ENCODE data around the gene PTPMT1. TPM values are rescaled to one million over a fixed set of nuclear protein-coding genes. Genes with fewer than 3 reads are reported as not detected.
"Not testable (repeated sequence)": the region's sequence is repeated elsewhere in the genome, so short reads cannot be mapped to it uniquely, and the experiment has no call there.

The PTPMT1 gene
- polyA plus RNA-seq, 1 donor from 2014 or later = 2.7 TPM

DNA sequence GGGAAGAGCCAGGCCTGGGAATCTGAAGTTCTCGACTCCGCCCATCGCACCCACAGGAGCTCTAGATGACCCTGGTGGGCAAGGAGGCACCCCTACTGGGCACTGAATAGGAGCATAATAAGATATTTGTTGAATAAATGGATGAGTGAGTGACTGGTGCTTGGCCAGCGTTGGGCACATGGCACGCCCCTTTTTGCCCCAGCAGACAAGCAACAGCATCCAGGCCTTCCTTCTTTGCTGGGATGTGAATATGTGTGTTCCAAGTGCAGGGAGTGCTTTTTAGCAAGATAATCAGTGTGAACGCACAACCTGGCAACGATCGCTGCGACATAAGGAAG lies 12.0 kb upstream of the PTPMT1 start:
- Histone ChIP-seq H3K9ac (ENCODE audit: low read length) (peak overlapping the region; percentile 76), H3K4me2 (ENCODE audit: low read length) (peak overlapping the region; percentile 22), H3K9me3 (ENCODE audit: low read length) (no peaks in the 10 kb centered on the region), H3K27me3 (ENCODE audit: insufficient read depth, low read depth, low read length) (no peaks in the 10 kb centered on the region), H2AFZ (ENCODE audit: low read depth, low read length) (peak overlapping the region; percentile 92), H3K36me3 (ENCODE audit: insufficient read depth, low read length) (no peaks in the 10 kb centered on the region), H3K79me2 (replicated peaks; ENCODE audit: insufficient read depth, low read length) (peaks cover 42% of the 10 kb centered on the region), H3K9me2 (ENCODE audit: insufficient read depth, low read length) (no peaks in the 10 kb centered on the region), H3K4me3 (ENCODE audit: low read length) (peak overlapping the region; percentile 94), H3K27ac (ENCODE audit: low read length) (peak overlapping the region; percentile 87), H3F3A (ENCODE audit: insufficient read depth, low read length, poor library complexity, severe bottlenecking) (no peaks in the 10 kb centered on the region), H4K20me1 (ENCODE audit: insufficient read depth) (no peaks in the 10 kb centered on the region)
- TF ChIP-seq RAD21 (conservative IDR thresholded peaks at IDR 0.05) (peak; percentile 12), TAF1 (IDR thresholded peaks at IDR 0.05; ENCODE audit: low read depth) (no peak), POLR2AphosphoS5 (IDR thresholded peaks at IDR 0.05) (no peak), EP300 (conservative IDR thresholded peaks at IDR 0.05; ENCODE audit: poor library complexity, severe bottlenecking) (peak; percentile 23), EZH2 (IDR thresholded peaks at IDR 0.05; ENCODE audit: borderline replicate concordance, insufficient read depth, low read length, poor library complexity, severe bottlenecking) (no peak), SMC3 (conservative IDR thresholded peaks at IDR 0.05; ENCODE audit: poor library complexity) (peak; percentile 36), MXI1 (conservative IDR thresholded peaks at IDR 0.05; ENCODE audit: poor library complexity, severe bottlenecking) (no peak)
- TF ChIP-seq, protein P1, sequence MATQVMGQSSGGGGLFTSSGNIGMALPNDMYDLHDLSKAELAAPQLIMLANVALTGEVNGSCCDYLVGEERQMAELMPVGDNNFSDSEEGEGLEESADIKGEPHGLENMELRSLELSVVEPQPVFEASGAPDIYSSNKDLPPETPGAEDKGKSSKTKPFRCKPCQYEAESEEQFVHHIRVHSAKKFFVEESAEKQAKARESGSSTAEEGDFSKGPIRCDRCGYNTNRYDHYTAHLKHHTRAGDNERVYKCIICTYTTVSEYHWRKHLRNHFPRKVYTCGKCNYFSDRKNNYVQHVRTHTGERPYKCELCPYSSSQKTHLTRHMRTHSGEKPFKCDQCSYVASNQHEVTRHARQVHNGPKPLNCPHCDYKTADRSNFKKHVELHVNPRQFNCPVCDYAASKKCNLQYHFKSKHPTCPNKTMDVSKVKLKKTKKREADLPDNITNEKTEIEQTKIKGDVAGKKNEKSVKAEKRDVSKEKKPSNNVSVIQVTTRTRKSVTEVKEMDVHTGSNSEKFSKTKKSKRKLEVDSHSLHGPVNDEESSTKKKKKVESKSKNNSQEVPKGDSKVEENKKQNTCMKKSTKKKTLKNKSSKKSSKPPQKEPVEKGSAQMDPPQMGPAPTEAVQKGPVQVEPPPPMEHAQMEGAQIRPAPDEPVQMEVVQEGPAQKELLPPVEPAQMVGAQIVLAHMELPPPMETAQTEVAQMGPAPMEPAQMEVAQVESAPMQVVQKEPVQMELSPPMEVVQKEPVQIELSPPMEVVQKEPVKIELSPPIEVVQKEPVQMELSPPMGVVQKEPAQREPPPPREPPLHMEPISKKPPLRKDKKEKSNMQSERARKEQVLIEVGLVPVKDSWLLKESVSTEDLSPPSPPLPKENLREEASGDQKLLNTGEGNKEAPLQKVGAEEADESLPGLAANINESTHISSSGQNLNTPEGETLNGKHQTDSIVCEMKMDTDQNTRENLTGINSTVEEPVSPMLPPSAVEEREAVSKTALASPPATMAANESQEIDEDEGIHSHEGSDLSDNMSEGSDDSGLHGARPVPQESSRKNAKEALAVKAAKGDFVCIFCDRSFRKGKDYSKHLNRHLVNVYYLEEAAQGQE (IDR thresholded peaks at IDR 0.05; ENCODE audit: borderline replicate concordance) = no peak
- TF ChIP-seq, protein P2, sequence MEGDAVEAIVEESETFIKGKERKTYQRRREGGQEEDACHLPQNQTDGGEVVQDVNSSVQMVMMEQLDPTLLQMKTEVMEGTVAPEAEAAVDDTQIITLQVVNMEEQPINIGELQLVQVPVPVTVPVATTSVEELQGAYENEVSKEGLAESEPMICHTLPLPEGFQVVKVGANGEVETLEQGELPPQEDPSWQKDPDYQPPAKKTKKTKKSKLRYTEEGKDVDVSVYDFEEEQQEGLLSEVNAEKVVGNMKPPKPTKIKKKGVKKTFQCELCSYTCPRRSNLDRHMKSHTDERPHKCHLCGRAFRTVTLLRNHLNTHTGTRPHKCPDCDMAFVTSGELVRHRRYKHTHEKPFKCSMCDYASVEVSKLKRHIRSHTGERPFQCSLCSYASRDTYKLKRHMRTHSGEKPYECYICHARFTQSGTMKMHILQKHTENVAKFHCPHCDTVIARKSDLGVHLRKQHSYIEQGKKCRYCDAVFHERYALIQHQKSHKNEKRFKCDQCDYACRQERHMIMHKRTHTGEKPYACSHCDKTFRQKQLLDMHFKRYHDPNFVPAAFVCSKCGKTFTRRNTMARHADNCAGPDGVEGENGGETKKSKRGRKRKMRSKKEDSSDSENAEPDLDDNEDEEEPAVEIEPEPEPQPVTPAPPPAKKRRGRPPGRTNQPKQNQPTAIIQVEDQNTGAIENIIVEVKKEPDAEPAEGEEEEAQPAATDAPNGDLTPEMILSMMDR (IDR thresholded peaks at IDR 0.05; ENCODE audit: poor library complexity, severe bottlenecking) = no peak

DNA sequence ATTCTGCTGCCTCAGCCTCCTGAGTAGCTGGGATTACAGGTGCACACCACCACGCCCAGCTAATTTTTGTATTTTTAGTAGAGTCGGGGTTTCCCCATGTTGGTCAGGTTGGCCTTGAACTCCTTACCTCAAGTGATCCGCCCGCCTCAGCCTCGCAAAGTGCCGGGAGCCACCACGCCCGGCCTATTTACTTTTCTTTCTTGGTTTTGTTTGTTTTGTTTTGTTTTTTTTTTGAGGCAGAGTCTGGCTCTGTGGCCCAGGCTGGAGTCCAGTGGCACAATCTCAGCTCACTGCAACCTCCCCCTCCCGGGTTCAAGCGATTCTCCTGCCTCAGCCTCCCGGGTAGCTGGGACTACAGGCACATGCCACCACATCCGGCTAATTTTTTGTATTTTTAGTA lies 8.4 kb upstream of the PTPMT1 start:
- H4K20me1 ChIP-seq (ENCODE audit: insufficient read depth) = not testable (repeated sequence)

DNA sequence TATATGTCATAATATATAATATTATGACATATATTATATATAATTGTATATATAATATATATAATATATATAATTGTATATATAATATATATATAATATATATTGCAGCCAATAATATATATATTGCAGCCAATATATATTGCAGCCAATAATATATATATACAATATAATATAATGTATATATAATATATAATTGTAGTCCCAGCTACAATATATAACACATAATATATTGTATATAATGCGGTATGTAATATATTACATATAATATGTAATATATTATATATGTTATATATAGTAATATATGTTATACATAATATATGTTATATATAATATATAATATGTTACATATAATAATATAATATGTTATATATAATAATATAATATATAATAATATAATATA lies 6.7 kb upstream of the PTPMT1 start:
- no peak overlapping the region for H3K4me3 ChIP-seq (ENCODE audit: low read length)
- no peaks in the 10 kb centered on the region for H3F3A ChIP-seq (ENCODE audit: insufficient read depth, low read length, poor library complexity, severe bottlenecking)
- H3K27me3 ChIP-seq (ENCODE audit: insufficient read depth, low read depth, low read length) = no peaks in the 10 kb centered on the region
- no peaks in the 10 kb centered on the region for H3K36me3 ChIP-seq (ENCODE audit: insufficient read depth, low read length)
- H3K27ac ChIP-seq (ENCODE audit: low read length) = no peak overlapping the region
- no peak for TF ChIP-seq RAD21 (conservative IDR thresholded peaks at IDR 0.05)
- no peak for TF ChIP-seq POLR2AphosphoS5 (IDR thresholded peaks at IDR 0.05)
- no peak for TF ChIP-seq SMC3 (conservative IDR thresholded peaks at IDR 0.05; ENCODE audit: poor library complexity)
- TF ChIP-seq EZH2 (IDR thresholded peaks at IDR 0.05; ENCODE audit: borderline replicate concordance, insufficient read depth, low read length, poor library complexity, severe bottlenecking) = no peak
- TF ChIP-seq, protein P2 (IDR thresholded peaks at IDR 0.05; ENCODE audit: poor library complexity, severe bottlenecking) = no peak
- TF ChIP-seq EP300 (conservative IDR thresholded peaks at IDR 0.05; ENCODE audit: poor library complexity, severe bottlenecking) = no peak
- TF ChIP-seq, protein P1 (IDR thresholded peaks at IDR 0.05; ENCODE audit: borderline replicate concordance) = no peak
- no peak for TF ChIP-seq MXI1 (conservative IDR thresholded peaks at IDR 0.05; ENCODE audit: poor library complexity, severe bottlenecking)
- no peak for TF ChIP-seq TAF1 (IDR thresholded peaks at IDR 0.05; ENCODE audit: low read depth)
- no peaks in the 10 kb centered on the region for H4K20me1 ChIP-seq (ENCODE audit: insufficient read depth)
- H3K4me2 ChIP-seq (ENCODE audit: low read length) = no peak overlapping the region
- H3K9ac ChIP-seq (ENCODE audit: low read length) = no peak overlapping the region
- no peaks in the 10 kb centered on the region for H3K9me2 ChIP-seq (ENCODE audit: insufficient read depth, low read length)
- H3K9me3 ChIP-seq (ENCODE audit: low read length) = no peaks in the 10 kb centered on the region
- no peak overlapping the region for H2AFZ ChIP-seq (ENCODE audit: low read depth, low read length)
- no peaks in the 10 kb centered on the region for H3K79me2 ChIP-seq (replicated peaks; ENCODE audit: insufficient read depth, low read length)

More for the DNA sequence above, 8.4 kb upstream of the PTPMT1 start:
- not testable (repeated sequence) for H3K9me2 ChIP-seq (ENCODE audit: insufficient read depth, low read length); H3K9me3 ChIP-seq (ENCODE audit: low read length); H3K4me2 ChIP-seq (ENCODE audit: low read length); H3K27ac ChIP-seq (ENCODE audit: low read length); H2AFZ ChIP-seq (ENCODE audit: low read depth, low read length); H3K9ac ChIP-seq (ENCODE audit: low read length); H3K27me3 ChIP-seq (ENCODE audit: insufficient read depth, low read depth, low read length); H3K4me3 ChIP-seq (ENCODE audit: low read length); H3K79me2 ChIP-seq (replicated peaks; ENCODE audit: insufficient read depth, low read length); H3K36me3 ChIP-seq (ENCODE audit: insufficient read depth, low read length); H3F3A ChIP-seq (ENCODE audit: insufficient read depth, low read length, poor library complexity, severe bottlenecking)

All from neural cell (in vitro differentiated cells).